Activated T-cell treated with anti-CD3 and anti-CD28 coated beads, Interleukin-2, amount 50 U/mL, for 4 hours (primary cell): ENCODE data around the gene SCARB1. TPM values are rescaled to one million over a fixed set of nuclear protein-coding genes. Genes with fewer than 3 reads are reported as not detected.
"Not testable (repeated sequence)": the region's sequence is repeated elsewhere in the genome, so short reads cannot be mapped to it uniquely, and the experiment has no call there.

Experiments used
- ATAC-seq, 2 donors: fragments of 200-7000 bp; cut with Tn5 transposase; one replicate each; pipeline ENCODE4 v1.10.0; 2021
- DNase-seq: peaks from one replicate; pipeline ENCODE4 v3.0.0-alpha.2; 2020
- H3K27me3 Mint-ChIP-seq: one replicate; pipeline ENCODE4 v1.8.0; 2021; ENCODE audit warnings: low read depth, mixed read lengths
- H3K36me3 Mint-ChIP-seq: one replicate; pipeline ENCODE4 v1.8.0; 2022; ENCODE audit warnings: mixed read lengths; ENCODE audit not compliant: insufficient read depth
- H3K4me1 Mint-ChIP-seq: one replicate; pipeline ENCODE4 v1.8.0; 2021; ENCODE audit warnings: low read depth, mixed read lengths
- H3K4me3 Mint-ChIP-seq: one replicate; pipeline ENCODE4 v1.8.0; 2021; ENCODE audit warnings: mild to moderate bottlenecking, moderate library complexity, mixed read lengths
- H3K9me3 Mint-ChIP-seq: one replicate; pipeline ENCODE4 v1.8.0; 2021; ENCODE audit warnings: mixed read lengths
- total RNA-seq, 3 donors: library from RNA; stranded (reverse); gene quantifications; one replicate each; pipeline ENCODE4 v1.2.1, GENCODE V29; 2021

The SCARB1 gene
- total RNA-seq, 3 donors from 2014 or later, result 17.0 to 29.9 (median 23.4) TPM

GRCh38 chr12:124898200-124898922 lies 34.7 kb upstream of the SCARB1 start:
- Mint-ChIP-seq H3K27me3 (no peaks in the 10 kb centered on the region), H3K36me3 (no peaks in the 10 kb centered on the region), H3K4me1 (peaks cover 13% of the 10 kb centered on the region), H3K4me3 (no peak overlapping the region), H3K9me3 (no peaks in the 10 kb centered on the region)
- ATAC-seq (peak; percentile 93 to 96), DNase-seq (peak; percentile 53)

GRCh38 chr12:124896461-124896860 lies 32.8 kb upstream of the SCARB1 start:
- Mint-ChIP-seq H3K4me3 (no peak overlapping the region), H3K36me3 (no peaks in the 10 kb centered on the region), H3K4me1 (peaks cover 13% of the 10 kb centered on the region), H3K9me3 (no peaks in the 10 kb centered on the region), H3K27me3 (no peaks in the 10 kb centered on the region)
- ATAC-seq (no peak), DNase-seq (no peak)

GRCh38 chr12:124893792-124894516 lies 30.3 kb upstream of the SCARB1 start:
- no peaks in the 10 kb centered on the region for H3K36me3 Mint-ChIP-seq
- DNase-seq (no peak), ATAC-seq (no peak)
- no peak overlapping the region for H3K4me3 Mint-ChIP-seq
- peaks cover 1% of the 10 kb centered on the region for H3K27me3 Mint-ChIP-seq
- no peaks in the 10 kb centered on the region for H3K9me3 Mint-ChIP-seq
- peaks cover 10% of the 10 kb centered on the region for H3K4me1 Mint-ChIP-seq

GRCh38 chr12:124888260-124888659 lies 24.6 kb upstream of the SCARB1 start:
- Mint-ChIP-seq H3K9me3 (no peaks in the 10 kb centered on the region), H3K36me3 (no peaks in the 10 kb centered on the region), H3K27me3 (peaks cover 1% of the 10 kb centered on the region), H3K4me3 (no peak overlapping the region), H3K4me1 (no peaks in the 10 kb centered on the region)
- ATAC-seq (no peak), DNase-seq (no peak)

GRCh38 chr12:124887766-124888165 lies 24.1 kb upstream of the SCARB1 start:
- not testable (repeated sequence) for H3K27me3 Mint-ChIP-seq, H3K36me3 Mint-ChIP-seq, DNase-seq, H3K4me1 Mint-ChIP-seq, H3K9me3 Mint-ChIP-seq, ATAC-seq, H3K4me3 Mint-ChIP-seq

- H3K4me1 Mint-ChIP-seq, result peaks cover 10% of the 10 kb centered on the region
- no peaks in the 10 kb centered on the region for H3K36me3 Mint-ChIP-seq
- no peaks in the 10 kb centered on the region for H3K9me3 Mint-ChIP-seq
- no peak overlapping the region for H3K4me3 Mint-ChIP-seq
- H3K27me3 Mint-ChIP-seq, result peaks cover 1% of the 10 kb centered on the region
- no peak for DNase-seq
- ATAC-seq, result no peak
These were observed 21.1 kb upstream of the SCARB1 start for GRCh38 chr12:124884587-124885438.

GRCh38 chr12:124883263-124884130 lies 19.8 kb upstream of the SCARB1 start:
- Mint-ChIP-seq H3K4me3 (no peak overlapping the region), H3K27me3 (no peaks in the 10 kb centered on the region), H3K9me3 (no peaks in the 10 kb centered on the region), H3K4me1 (peaks cover 10% of the 10 kb centered on the region), H3K36me3 (no peaks in the 10 kb centered on the region)
- DNase-seq (no peak), ATAC-seq (no peak)

GRCh38 chr12:124881123-124881522 lies 17.5 kb upstream of the SCARB1 start:
- peaks cover 10% of the 10 kb centered on the region for H3K4me1 Mint-ChIP-seq
- ATAC-seq (peak; percentile 21 to 40), DNase-seq (no peak)
- H3K9me3 Mint-ChIP-seq, result no peaks in the 10 kb centered on the region
- no peak overlapping the region for H3K4me3 Mint-ChIP-seq
- no peaks in the 10 kb centered on the region for H3K27me3 Mint-ChIP-seq
- H3K36me3 Mint-ChIP-seq, result no peaks in the 10 kb centered on the region

GRCh38 chr12:124880335-124880734 lies 16.7 kb upstream of the SCARB1 start:
- DNase-seq, H3K36me3 Mint-ChIP-seq, H3K9me3 Mint-ChIP-seq, H3K4me3 Mint-ChIP-seq, ATAC-seq, H3K27me3 Mint-ChIP-seq: not testable (repeated sequence)
- peaks cover 10% of the 10 kb centered on the region for H3K4me1 Mint-ChIP-seq

- no peak for ATAC-seq
- Mint-ChIP-seq H3K4me1 (peaks cover 10% of the 10 kb centered on the region), H3K27me3 (no peaks in the 10 kb centered on the region), H3K4me3 (no peak overlapping the region), H3K36me3 (no peaks in the 10 kb centered on the region), H3K9me3 (no peaks in the 10 kb centered on the region)
- no peak for DNase-seq
These were observed 15.3 kb upstream of the SCARB1 start for GRCh38 chr12:124878795-124879516.

- Mint-ChIP-seq H3K9me3 (no peaks in the 10 kb centered on the region), H3K36me3 (no peaks in the 10 kb centered on the region), H3K4me3 (no peak overlapping the region), H3K27me3 (no peaks in the 10 kb centered on the region), H3K4me1 (peaks cover 9% of the 10 kb centered on the region)
- ATAC-seq (no peak), DNase-seq (no peak)
These were observed 13.8 kb upstream of the SCARB1 start for GRCh38 chr12:124877423-124877822.

GRCh38 chr12:124876171-124876570 lies 12.5 kb upstream of the SCARB1 start:
- no peaks in the 10 kb centered on the region for H3K9me3 Mint-ChIP-seq
- no peaks in the 10 kb centered on the region for H3K36me3 Mint-ChIP-seq
- no peak overlapping the region for H3K4me3 Mint-ChIP-seq
- H3K27me3 Mint-ChIP-seq, result no peaks in the 10 kb centered on the region
- no peak for ATAC-seq
- no peak for DNase-seq
- H3K4me1 Mint-ChIP-seq, result peaks cover 3% of the 10 kb centered on the region

GRCh38 chr12:124875803-124876132 lies 12.1 kb upstream of the SCARB1 start:
- no peak for ATAC-seq
- H3K9me3 Mint-ChIP-seq, result no peaks in the 10 kb centered on the region
- no peak for DNase-seq
- H3K27me3 Mint-ChIP-seq, result no peaks in the 10 kb centered on the region
- H3K4me1 Mint-ChIP-seq, result peaks cover under 1% of the 10 kb centered on the region
- no peaks in the 10 kb centered on the region for H3K36me3 Mint-ChIP-seq
- H3K4me3 Mint-ChIP-seq, result no peak overlapping the region
